ENCODE measurements around the gene ZAR1L.

The ZAR1L gene

DNA sequence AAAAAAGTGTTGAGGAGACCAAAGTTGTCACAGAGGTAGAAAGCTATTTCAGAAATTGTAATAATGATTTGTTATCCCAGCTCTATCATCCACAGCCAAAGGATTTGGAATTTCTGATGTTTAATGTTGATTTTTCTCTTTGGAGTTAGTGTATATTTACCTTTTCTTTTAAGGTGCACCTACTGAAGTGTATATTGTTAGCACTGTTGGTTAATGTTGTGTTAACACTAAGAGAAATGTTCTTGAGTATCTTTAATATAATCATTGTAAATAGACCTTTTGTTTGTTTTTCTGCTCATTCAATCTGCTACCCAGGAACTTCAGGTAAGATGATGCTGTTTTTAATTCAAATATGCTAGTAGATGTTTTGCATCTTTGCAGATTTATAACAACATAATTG lies 57.5 kb downstream of the ZAR1L start:
- in situ Hi-C loops (cut with HindIII; ENCODE audit: low sequenced_read_pairs), result no loop called here

DNA sequence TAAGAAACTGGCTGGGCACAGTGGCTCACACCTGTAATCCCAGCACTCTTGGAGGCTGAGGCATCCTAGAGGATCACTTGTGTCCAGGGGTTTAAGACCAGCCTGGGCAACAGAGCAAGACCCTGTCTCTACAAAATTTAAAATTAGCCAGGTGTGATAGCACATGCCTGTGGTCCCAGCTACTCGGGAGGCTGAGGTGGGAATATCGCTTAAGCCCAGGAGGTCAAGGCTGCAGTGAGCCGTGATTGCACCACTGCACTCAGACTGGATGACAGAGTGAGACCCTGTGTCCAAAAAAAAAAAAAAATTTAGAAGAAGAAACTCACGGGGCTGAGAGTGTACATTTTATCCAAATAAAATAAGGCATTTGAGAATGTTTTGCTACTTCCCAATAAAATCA lies 58.9 kb downstream of the ZAR1L start:
- in situ Hi-C loops (cut with HindIII; ENCODE audit: low sequenced_read_pairs), result no loop called here

DNA sequence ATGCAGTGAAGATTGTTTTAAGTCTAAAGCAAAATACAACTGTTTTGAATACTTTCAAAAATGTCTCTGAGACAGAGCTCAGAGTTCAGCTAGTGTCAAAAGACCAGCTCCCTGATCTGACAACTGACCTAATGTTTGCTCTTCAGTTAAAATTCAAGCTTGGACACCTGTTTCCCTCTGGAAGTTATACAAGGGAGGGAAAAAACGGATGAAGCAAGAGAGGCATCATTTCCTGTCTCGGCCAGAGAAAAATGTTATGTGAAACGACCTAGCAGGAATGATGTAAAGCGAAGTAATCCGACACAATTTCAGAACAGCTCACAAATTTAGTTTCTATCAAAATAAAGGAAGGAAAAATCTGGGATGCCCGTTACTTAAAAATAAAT lies 59.4 kb downstream of the ZAR1L start:
- in situ Hi-C loops (cut with HindIII; ENCODE audit: low sequenced_read_pairs), result no loop called here

DNA sequence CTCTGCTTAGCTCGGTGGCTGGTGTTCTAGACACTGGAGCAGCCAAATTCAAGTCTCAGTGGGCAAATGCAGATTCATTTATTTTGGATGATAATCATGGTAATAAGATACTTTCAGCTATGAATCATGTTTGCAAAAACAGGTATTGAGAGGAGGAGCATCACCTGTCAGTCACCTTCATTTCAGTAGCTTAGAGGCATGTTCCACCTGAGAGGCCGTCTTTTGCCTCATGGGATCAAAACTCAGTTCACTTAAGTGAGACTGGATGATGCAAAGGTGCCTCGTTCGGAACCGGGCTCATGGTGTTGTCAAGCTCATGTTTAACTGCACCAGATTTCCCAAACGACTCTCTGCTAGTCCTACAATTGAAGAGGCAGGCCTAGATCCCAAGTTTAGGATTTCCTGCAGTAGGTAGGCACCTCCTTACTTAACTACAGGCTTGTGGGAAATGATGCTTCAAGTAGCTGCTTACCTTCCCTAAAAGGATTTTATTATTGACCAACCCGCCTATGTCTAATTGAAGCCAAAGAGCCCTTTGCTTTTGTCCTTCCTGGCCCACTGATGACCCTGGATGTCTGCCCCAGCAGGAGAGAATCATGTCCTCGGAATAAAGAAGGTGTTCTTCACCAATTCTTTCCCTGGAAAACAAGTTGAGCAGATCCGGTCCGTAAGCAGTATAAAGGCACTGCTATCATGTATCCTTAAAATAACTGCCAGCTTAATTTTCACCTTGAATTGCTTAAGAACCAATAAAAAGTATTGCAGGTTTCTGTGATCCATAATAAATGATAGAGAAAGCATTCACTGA lies 60.0 kb downstream of the ZAR1L start:
- in situ Hi-C loops (cut with HindIII; ENCODE audit: low sequenced_read_pairs), result no loop called here

DNA sequence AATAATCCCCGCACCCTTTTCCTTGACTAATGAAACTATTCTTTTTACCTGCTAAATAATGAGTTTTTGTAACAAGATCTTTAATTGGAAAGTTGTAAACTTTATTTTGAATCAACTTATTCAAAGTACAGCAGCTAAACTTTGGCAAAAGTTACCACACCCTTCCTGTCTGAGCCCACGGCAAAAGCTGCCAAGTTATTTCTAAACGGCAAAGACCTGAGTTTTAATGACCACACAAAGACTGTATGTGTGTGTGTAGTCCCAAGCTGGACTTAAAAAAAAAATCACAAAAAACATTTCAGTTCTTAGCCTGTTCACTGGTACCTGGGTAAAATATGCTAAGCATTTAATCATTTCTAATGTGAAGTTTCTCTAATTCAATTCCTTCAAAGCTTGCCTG lies 60.7 kb downstream of the ZAR1L start:
- in situ Hi-C loops (cut with HindIII; ENCODE audit: low sequenced_read_pairs), result no loop called here

DNA sequence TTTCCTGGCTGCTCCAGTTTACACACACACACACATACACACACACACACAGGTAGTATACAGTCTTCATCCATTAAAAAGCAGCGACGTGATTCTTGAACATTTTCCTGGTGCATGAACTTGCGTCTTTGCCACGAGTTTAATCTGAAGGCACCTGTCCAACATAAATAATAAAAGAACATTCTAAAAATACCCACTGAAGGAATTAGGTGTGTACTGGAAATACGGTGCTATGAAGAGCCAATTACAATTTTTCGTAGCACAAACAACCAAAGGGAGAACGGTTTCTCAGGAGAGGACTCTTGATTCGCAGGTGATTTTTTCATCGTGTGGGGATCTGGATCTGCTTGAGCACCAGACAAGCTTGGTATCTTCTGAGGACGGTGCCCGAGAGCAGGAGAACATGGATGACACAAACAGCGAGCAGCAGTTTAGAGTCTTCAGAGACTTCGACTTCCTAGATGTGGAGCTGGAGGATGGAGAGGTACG lies 61.2 kb downstream of the ZAR1L start:
- in situ Hi-C loops (cut with HindIII; ENCODE audit: low sequenced_read_pairs), result no loop called here

Measured in DLD1 (cell line).